HFFc6 (cell line): ENCODE results near the gene PRKCH. TPM values are rescaled to one million over a fixed set of nuclear protein-coding genes. Genes with fewer than 3 reads are reported as not detected.

Source experiments
- DNase-seq: peaks from one replicate; pipeline ENCODE4 v3.0.0-alpha.2; 2018
- H3K27ac Mint-ChIP-seq: 2 replicates; pipeline ENCODE4 v1.8.0; 2020; ENCODE audit warnings: mild to moderate bottlenecking, mixed read lengths
- H3K27me3 Mint-ChIP-seq: 2 replicates; pipeline ENCODE4 v1.8.0; 2021; ENCODE audit warnings: mild to moderate bottlenecking, moderate library complexity, mixed read lengths; ENCODE audit not compliant: insufficient read depth
- H3K36me3 Mint-ChIP-seq: 2 replicates; pipeline ENCODE4 v1.8.0; 2021; ENCODE audit warnings: low read depth, mixed read lengths
- H3K4me1 Mint-ChIP-seq: 2 replicates; pipeline ENCODE4 v1.8.0; 2020; ENCODE audit warnings: low read depth, mixed read lengths
- H3K4me3 Mint-ChIP-seq: 2 replicates; pipeline ENCODE4 v1.8.0; 2020; ENCODE audit warnings: mild to moderate bottlenecking, moderate library complexity, mixed read lengths
- H3K9me3 Mint-ChIP-seq: 2 replicates; pipeline ENCODE4 v1.8.0; 2020; ENCODE audit warnings: mild to moderate bottlenecking, mixed read lengths
- total RNA-seq, 6 experiments: library from RNA; stranded (reverse); fragmentation: NEBNext Ultra II Directional; extraction: Animal tissue kit (Norgen Biotek cat#: 25700); gene quantifications; 2 replicates in 1 of 6; 3 replicates in 5 of 6; pipeline ENCODE4 v1.2.3, GENCODE V29; 2021
- TF ChIP-seq, protein P1 (sequence below): fragments of 200-600 bp; sonication (generic); IDR thresholded peaks from 2 replicates; pipeline ENCODE4 v1.5.0; 2021; ENCODE audit warnings: antibody characterized with exemption, mild to moderate bottlenecking

PRKCH gene
- total RNA-seq, 6 experiments from 2014 or later = 0.17 to 1.2 (median 0.35) TPM

DNA sequence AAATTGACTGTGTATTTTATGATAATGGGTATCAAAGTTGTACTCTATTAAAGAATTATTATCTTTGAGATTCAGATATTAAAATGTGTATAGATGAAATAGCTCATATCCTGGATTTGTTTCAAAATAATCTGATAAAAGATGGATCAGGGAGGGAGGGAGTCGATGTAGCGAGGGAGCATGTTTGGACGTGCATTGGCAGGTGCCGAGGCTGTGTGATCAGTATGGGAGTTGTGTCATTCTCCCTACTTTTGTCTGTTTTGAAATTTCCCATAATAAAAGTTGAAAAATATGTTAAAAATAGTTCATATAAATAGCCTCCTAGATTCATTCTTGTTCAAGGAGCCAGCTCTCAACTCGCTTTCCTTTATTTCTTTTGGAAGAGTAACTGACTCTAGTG is 202.4 kb downstream of the PRKCH start:
- Mint-ChIP-seq H3K36me3 (0 out of 2 replicates have a peak, but pooled peaks cover 5% of the 10 kb centered on the region), H3K9me3 (no peaks in the 10 kb centered on the region), H3K27ac (peak overlapping the region; percentile 86), H3K4me3 (0 out of 2 replicates have a peak overlapping the region, but pooled peaks have one; percentile 29), H3K27me3 (no peaks in the 10 kb centered on the region; the same call in 1 of the 2 replicates), H3K4me1 (peaks cover 63% of the 10 kb centered on the region)
- DNase-seq = no peak
- TF ChIP-seq, protein P1, sequence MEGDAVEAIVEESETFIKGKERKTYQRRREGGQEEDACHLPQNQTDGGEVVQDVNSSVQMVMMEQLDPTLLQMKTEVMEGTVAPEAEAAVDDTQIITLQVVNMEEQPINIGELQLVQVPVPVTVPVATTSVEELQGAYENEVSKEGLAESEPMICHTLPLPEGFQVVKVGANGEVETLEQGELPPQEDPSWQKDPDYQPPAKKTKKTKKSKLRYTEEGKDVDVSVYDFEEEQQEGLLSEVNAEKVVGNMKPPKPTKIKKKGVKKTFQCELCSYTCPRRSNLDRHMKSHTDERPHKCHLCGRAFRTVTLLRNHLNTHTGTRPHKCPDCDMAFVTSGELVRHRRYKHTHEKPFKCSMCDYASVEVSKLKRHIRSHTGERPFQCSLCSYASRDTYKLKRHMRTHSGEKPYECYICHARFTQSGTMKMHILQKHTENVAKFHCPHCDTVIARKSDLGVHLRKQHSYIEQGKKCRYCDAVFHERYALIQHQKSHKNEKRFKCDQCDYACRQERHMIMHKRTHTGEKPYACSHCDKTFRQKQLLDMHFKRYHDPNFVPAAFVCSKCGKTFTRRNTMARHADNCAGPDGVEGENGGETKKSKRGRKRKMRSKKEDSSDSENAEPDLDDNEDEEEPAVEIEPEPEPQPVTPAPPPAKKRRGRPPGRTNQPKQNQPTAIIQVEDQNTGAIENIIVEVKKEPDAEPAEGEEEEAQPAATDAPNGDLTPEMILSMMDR = no peak

DNA sequence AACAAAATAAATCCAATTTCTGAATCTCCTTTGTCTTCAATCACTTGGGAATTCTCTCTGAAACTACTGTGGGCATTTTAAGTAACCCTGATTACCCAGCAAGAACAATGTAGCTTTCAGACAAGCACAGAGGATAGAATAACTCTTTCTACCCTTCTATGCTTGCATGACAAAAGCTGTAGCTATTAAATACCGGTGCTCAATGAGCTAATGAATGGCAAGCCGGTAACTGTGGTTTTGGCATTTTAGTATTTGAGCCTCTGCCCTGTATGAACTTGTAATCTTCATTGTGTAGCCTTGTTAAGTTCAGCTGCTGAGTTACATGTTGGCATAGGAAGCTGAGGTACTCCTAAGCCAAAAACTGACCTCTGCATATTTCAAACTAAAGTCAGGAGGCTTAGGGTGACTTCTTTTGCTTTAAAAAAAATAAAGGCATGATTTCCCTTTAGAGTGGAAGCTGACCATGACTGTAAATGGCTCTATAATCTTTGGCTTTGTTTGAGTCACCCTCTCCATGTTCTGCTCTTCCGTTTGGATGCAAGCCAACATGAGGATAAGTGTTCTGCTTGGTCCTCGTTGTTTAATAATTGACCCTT is 202.9 kb downstream of the PRKCH start:
- TF ChIP-seq, protein P1 = no peak
- Mint-ChIP-seq H3K9me3 (no peaks in the 10 kb centered on the region), H3K4me1 (peaks cover 67% of the 10 kb centered on the region)

DNA sequence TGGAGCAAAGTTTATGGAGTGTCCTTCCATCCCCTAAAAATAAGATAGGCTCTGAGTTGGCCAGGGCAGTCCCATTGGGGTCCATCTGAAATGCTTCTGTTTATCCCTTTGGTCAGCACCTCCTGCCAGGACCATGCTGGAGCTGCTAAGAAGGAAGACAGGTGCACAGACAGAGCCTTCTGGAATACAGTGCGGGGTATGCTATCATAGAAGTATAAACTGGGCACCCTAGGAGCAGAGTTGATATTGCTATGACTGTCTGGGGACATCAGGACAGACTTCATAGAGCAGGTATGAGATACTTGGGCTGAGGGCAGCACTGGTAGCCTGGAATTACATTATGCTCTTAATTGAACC is 203.5 kb downstream of the PRKCH start:
- TF ChIP-seq, protein P1 = no peak
- Mint-ChIP-seq H3K27ac (peak overlapping the region; percentile 86), H3K9me3 (no peaks in the 10 kb centered on the region), H3K4me1 (peaks cover 67% of the 10 kb centered on the region), H3K36me3 (0 out of 2 replicates have a peak, but pooled peaks cover 5% of the 10 kb centered on the region), H3K27me3 (no peaks in the 10 kb centered on the region; the same call in 1 of the 2 replicates), H3K4me3 (peak overlapping the region; percentile 56)
- no peak for DNase-seq

More for the DNA sequence above, 202.9 kb downstream of the PRKCH start:
- H3K27me3 Mint-ChIP-seq = no peaks in the 10 kb centered on the region; the same call in 1 of the 2 replicates
- peak overlapping the region; percentile 29 for H3K4me3 Mint-ChIP-seq
- H3K36me3 Mint-ChIP-seq = 0 out of 2 replicates have a peak, but pooled peaks cover 5% of the 10 kb centered on the region
- DNase-seq = peak; percentile 77
- peak overlapping the region; percentile 86 for H3K27ac Mint-ChIP-seq

DNA sequence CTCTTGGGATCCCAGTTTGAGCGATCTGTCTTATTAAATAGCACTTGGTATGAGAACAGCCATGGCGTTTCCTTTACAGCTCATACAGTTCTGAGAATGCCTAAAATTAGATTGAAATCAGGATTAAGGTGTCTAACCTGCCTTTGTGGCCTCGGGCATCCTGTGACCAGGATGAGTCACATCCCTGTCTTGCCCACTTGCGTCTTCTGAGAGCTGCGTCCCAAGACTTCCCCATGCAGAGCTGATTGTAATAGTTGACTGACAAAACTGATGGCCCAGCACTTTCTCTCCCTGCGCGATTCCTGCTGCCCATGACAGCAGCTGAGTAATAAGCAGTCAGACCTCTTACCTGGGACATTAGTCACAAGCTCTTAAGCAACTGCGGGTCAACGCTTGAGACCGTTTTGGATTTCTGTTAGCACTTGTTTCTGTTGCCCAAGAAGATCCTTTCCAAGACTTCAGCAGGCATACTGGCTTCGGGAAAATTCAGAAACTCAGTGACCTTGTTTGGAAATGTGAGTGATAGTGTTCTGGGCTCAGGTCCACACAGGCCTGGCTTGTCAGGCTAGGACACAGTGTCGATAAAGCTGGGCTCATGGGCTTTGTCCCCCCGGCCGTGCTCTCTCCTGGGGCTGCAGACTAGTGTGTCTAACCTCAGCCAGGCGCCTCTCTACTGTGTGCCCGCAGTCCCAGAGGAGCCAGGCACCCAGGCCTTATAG is 204.1 kb downstream of the PRKCH start:
- Mint-ChIP-seq H3K36me3 (0 out of 2 replicates have a peak, but pooled peaks cover 5% of the 10 kb centered on the region), H3K27me3 (no peaks in the 10 kb centered on the region; the same call in 1 of the 2 replicates), H3K9me3 (no peaks in the 10 kb centered on the region), H3K4me3 (peak overlapping the region; percentile 56), H3K4me1 (peaks cover 63% of the 10 kb centered on the region), H3K27ac (peak overlapping the region; percentile 86)
- TF ChIP-seq, protein P1 = no peak
- DNase-seq = peak; percentile 59

DNA sequence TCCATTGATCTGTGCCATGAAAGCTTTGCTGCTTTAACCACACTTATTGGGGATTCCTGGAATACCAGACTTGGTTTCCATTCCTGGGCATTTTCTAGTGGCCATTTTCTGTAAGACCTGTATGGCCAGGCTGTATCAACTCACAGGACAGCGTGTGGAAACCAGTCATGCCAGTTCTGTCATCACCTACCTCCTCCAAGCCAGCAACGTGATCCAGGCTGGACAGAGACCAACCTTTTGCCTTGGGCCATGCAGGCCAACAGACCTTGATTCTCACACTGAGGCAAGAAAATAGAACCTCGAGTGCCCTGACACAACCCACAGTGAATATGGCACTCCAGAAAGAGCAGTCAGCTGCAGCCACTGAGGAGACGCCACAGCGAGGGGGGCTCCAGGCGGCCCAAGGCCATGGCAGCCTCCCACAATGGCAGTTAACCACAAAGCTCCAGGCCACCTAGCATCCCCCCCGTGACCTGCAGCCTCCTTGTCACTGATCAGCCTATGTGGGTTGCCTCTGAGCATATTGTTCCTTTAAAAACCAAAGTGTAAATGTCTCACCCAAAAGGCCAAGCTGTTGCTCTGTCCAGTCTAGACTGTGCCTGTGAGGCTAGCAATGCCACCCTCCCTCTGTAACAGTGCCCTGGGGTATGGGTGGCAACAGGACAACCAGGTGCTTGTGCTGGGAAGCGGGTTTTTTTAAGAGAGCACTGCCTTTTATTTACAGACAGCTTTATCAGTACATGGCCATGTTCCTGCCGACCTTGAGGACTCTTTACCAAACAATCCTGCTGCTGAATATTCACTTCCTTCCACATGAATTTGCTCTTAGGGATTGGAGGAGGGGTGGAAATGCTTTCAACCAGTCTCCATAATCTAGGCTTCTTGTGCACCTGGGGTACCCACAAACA is 205.3 kb downstream of the PRKCH start:
- H3K36me3 Mint-ChIP-seq = 0 out of 2 replicates have a peak, but pooled peaks cover 5% of the 10 kb centered on the region
- peaks cover 70% of the 10 kb centered on the region for H3K4me1 Mint-ChIP-seq
- H3K27me3 Mint-ChIP-seq = no peaks in the 10 kb centered on the region; the same call in 1 of the 2 replicates
- TF ChIP-seq, protein P1 = no peak
- H3K27ac Mint-ChIP-seq = peak overlapping the region; percentile 92
- H3K4me3 Mint-ChIP-seq = peak overlapping the region; percentile 71
- no peaks in the 10 kb centered on the region for H3K9me3 Mint-ChIP-seq
- DNase-seq = no peak
